ENCODE measurements around the gene BRD8.

The BRD8 gene

GRCh38 chr5:138092301-138092700, 86.1 kb downstream of the BRD8 start:
- no peak for DNase-seq (ENCODE audit: low read depth, low spot score)
- H3K9ac ChIP-seq (ENCODE audit: insufficient read length, low read depth) = no peak overlapping the region
- H3K4me3 ChIP-seq (ENCODE audit: insufficient read length, low read depth) = no peak overlapping the region
- no peak for TF ChIP-seq SUZ12 (IDR thresholded peaks at IDR 0.05; ENCODE audit: extremely low read depth, insufficient read depth, insufficient read length)
- no peak for TF ChIP-seq YY1 (IDR thresholded peaks at IDR 0.05; ENCODE audit: insufficient read depth, insufficient read length)
- TF ChIP-seq ZNF274 (IDR thresholded peaks at IDR 0.05; ENCODE audit: low read depth, low read length) = no peak
- no peaks in the 10 kb centered on the region for H3K36me3 ChIP-seq (ENCODE audit: insufficient read depth, insufficient read length, low read length)
- H3K27me3 ChIP-seq (ENCODE audit: insufficient read depth, insufficient read length) = peaks cover 50% of the 10 kb centered on the region
- H3K9me3 ChIP-seq (ENCODE audit: insufficient read depth, low read length) = no peaks in the 10 kb centered on the region
- H3K4me1 ChIP-seq (ENCODE audit: insufficient read depth, insufficient read length) = peaks cover 14% of the 10 kb centered on the region

- Histone ChIP-seq H3K27me3 (ENCODE audit: insufficient read depth, insufficient read length) (peaks cover 44% of the 10 kb centered on the region), H3K4me3 (ENCODE audit: insufficient read length, low read depth) (no peak overlapping the region), H3K36me3 (ENCODE audit: insufficient read depth, insufficient read length, low read length) (no peaks in the 10 kb centered on the region), H3K4me1 (ENCODE audit: insufficient read depth, insufficient read length) (peaks cover 14% of the 10 kb centered on the region), H3K9ac (ENCODE audit: insufficient read length, low read depth) (no peak overlapping the region), H3K9me3 (ENCODE audit: insufficient read depth, low read length) (no peaks in the 10 kb centered on the region)
- DNase-seq (ENCODE audit: low read depth, low spot score) = no peak
- TF ChIP-seq YY1 (IDR thresholded peaks at IDR 0.05; ENCODE audit: insufficient read depth, insufficient read length) = no peak
- no peak for TF ChIP-seq SUZ12 (IDR thresholded peaks at IDR 0.05; ENCODE audit: extremely low read depth, insufficient read depth, insufficient read length)
- no peak for TF ChIP-seq ZNF274 (IDR thresholded peaks at IDR 0.05; ENCODE audit: low read depth, low read length)
These were observed 86.7 kb downstream of the BRD8 start for GRCh38 chr5:138091685-138092084.

Measured in NT2/D1 (cell line).